NCI-H774 (cell line): ENCODE measurements around the gene ETS1.

ENCODE experiments used
- DNase-seq: peaks from one replicate; lab custom pipeline; 2025; lab: John Stamatoyannopoulos, UW

Gene ETS1

DNA sequence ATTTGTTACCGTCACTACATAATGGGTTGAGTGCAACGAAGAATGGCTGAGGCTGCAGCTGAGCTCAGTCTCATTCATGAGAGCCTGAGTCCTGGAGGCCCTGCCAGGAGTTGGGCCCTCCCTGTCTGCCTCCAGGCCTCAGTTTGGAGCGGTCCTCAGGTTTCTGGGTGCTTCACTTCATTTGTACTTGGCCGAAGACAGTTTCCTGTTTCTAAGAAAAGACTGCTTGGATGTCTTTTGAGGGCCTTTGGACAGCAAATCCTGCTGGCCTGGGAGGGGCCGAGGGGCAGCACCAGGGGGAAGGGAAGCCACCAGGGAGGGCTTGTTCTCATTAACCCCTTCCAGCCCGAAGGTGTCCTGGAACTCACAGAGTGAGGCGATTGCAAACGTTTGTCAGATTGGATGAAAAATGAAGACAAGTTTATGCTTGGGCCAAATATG is 163.1 kb downstream of the ETS1 start:
- DNase-seq = no peak

DNA sequence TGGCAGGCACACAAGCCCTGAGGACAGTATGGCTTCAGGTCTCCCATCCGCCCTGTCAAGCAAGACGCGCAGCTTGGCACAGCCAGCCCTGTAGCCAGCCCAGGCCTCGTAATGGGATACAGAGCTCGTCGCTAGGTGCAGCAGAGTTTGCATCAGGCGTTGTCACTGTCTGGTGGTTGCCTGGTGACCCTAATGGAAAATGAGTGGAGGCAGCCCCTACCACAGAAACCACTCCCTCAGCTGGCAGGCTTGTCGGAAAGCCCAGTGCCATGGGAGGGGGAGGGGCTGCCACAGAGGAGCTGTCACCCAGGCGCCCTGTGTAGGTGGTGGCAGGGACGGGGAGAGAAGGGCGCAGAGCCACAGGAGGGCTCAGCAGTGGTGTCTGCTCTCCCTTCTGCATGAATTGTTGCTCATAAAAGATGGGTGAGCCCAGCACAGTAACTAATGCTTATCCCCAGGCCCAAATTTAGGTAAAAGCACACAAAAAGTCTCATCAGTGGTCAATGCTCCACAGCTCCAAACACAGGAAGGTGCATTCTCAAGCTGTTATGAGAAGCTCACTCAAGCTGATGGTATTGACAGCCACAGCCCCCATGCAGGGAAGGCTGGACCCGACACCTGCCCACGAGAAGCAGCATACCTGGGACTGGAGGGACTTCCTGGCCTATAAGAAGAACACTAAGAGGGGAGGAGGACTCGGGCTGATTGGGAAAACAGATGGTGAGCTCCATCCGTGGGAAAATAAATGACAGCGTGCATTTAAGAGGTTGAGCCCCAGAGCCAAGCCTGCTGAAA is 164.6 kb downstream of the ETS1 start:
- DNase-seq = no peak

DNA sequence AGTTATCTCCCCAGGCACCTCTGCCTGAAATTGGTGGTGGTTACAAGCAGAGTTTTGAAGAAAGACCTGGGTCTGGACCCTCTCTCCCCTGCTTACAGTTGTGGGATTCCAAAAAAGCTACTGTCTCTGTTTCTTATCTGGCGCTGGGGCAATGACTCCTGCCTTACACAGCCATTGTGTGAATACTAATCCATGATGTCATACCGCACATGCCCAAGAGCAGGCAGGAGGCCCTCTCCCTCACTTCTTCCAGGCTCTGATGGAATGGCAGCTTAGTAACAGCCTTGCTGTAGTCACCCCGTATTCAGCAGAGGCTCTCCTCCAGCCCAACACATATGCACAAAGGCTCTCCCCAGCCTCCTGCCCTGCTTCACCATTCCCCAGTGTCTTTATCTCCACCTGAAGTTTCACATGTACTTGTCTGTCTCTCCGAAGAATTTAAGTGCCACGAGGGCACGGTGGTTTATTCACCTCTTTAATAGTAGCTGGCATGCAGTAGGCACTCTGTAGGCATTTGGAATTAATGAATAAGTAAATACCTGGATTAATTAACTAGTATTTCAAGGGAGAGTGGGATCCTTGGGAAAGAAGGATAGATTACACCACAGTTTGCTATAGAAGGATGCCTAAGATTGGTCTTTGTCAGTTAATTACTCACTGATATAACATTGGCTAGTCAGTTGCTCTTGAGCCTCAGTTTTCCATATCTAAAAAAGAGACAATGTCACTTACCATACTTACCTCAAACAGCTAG is 165.6 kb downstream of the ETS1 start:
- no peak for DNase-seq

DNA sequence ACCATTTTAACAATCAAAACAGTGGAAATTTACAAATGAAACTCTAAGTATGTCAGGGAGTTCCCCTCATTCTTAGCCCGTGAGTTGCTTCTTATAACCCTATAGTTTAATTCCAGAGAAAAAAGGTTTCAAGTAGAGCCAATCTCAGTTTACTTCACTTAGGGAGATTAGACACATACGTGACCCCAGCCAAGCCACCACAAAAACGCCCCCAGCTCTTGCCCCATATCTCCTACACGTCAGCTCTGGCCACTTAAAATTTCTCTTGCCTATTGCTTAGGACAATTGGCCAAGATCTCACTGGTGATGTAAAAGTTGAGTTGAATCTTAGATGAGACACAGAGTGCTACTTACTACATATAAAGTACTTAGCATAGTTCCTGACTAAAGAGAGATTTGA is 166.4 kb downstream of the ETS1 start:
- DNase-seq = no peak

DNA sequence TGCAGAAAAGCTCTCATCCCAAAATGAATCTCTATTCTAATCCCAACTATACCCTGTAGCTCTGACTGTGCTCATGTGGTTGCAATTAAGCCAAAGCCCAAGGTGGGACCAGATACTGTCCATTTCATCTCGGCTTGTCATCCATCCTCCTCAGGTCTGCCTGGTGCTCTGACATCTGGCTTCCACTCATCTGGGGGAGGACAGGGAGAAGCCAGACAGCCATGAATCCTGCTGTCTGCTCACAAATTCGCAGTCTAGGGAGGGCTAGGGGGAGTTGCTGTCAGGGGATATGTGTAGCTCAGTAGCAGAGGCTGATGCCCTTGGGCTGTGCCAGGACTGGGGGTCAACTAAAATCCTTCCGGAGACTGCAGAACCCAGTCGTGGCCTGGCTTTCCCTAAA is 167.1 kb downstream of the ETS1 start:
- DNase-seq = no peak

DNA sequence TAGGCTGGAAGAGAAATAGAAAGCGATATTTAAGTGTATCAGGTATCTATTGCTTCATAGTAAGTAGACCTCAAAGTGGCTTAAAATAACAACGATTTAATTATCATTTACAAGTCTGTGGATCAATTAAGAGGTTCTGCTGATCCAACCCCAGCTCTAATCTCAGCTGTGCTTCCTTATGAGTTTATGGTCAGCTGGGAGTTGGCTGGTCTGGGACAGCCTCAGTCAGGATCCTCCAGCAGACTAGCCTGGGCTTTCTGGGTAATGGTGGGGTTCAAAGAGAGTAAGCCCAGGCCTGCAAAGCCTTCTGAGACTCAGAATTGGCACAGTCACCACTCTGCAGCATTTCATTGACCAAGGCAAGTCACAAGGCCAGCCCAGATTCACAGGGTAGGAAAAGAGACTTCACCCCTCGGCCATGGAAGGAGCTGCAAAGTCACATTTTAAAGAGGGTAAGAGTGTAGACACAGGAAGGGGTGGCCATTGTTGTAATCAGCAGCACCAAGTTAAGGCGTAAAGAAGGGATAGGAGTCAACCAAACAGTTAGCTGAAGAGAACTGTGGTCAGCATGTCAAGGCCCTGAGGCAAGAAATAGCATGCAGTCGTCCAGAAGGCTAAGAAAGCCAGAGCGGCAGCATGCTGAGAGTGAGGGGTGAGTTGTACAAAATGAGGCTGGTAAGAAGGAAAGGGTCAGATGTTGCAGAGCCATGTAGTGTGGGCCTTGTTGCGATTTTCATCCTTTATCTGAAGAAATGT is 168.2 kb downstream of the ETS1 start:
- DNase-seq = no peak

DNA sequence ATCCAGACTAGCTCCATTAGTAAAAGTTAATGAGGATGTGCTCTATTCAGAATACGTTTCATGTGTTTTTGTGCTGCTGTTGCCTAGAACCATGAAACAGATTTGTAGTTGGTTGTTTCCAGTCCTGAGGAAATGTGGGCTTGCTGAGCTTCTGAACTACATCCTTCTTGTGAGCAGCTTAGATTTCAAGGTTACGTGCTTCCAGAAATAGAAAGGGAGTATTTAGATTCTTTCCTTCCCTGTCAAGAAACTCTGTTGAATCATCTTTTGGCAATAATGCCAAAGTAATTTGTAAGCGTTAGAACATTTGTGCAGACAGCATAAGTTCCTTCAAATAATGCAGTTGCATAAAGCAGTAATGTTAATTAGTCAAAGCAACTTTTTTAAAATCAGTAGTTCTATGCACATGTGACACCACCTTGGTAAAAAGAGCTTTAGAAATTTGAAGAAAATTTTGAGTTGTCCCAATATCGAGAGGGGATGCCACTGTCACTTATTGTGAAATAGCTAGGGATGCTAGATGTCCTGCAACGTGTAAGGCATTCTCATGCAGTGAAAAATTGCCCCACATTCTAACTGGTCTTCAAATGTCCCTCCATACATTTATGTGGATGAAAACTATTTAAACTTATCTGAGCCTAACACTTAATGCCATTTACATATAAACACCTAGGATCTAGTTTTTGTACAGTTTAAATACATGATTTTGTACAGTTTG is 169.6 kb downstream of the ETS1 start:
- no peak for DNase-seq

DNA sequence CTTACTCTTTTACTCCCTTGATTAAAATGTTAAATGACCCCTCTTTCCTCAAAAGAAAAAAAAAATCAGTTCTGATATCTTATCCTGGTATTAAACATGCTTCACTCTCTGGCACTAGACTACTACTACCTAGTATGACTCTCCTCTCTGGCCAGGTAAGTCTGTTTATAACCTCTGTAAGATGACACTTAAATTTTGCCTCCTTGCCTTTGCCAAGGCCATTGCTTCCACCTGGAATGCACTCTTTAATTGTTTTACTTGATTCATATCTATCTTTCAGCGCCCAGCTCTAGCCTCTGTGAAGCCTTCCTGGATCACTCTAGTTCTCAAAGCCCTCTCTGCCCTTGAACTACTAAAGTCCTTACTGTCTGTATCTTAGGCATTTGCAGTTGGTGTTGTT is 170.4 kb downstream of the ETS1 start:
- DNase-seq = no peak

DNA sequence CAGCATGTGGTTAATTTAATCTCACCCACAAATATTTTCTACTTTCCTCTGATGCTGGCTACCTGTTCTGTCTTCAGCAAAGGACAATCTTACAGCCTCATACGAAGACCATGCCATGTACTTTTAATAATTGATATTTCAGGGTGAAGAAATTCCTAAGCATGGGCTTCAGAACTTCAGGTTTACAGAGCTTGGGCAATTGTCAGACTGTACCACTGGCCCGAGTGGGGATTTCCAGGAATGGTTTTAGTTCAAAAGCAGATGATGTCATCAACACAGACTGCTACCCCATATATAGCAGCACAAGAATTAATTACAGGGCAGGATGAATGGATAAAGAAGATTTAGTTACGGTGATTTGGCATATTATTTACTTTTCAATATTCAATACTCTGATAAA is 171.8 kb downstream of the ETS1 start:
- no peak for DNase-seq

DNA sequence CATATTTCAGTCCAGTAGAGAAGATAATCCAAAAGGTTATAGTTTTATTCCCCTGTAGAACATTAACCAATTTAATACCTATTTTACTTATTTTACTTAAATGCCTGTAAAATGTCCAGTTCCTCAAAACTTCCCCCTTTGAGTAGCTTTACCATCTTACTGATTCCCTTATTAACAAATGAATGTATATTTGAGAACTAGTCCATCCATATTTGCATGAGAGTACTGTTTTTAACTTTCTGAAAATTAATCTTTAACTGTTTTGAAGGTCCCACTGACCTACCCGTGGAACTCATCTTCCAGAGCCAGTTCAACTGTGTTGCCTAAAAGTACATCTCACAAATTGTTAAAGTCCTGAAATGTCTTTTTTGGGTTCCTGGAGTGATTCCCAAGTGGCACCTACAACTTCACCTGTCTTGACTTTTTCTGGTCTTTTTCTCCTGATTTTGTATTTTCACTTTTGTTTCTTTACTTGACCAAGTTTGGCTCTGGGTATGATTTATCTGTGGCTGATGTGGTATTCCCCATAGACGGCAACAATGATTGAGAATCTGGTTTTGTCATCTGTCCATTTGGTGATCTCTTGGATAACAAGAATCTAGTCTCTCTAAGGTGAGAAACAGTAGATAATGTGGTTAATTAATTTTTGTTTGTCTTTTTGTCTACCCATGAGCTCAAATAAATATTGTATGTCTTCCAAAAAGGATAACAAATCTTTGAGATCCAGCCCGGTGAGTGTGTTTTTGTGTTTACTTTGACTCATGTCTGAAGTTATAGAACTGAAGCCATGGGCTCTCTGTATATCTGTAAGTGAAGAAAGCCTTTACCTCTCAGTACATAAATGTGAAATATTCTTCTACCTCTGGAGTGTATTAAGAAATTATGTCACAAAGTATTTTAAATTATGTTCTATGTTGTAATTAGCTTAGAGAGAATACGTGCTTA is 174.2 kb downstream of the ETS1 start:
- no peak for DNase-seq

DNA sequence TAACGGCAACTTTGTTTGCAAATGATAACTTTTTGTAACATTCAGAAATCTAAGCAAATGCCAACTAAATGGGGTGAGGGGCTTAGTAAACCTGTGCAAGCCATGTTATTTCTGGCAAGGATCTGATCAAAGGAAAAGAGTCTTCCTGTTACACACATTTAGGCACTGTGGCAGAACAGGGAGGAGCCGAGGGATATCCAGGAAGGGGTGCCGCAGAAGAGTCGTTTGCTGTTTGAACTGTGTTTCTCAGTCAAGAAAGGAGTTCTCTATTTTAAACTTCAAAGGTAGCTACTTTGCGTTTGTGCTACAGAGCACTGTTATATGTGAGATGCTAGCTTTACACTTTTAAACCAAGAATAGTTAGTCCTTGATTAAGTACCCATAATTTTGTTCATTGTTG is 175.5 kb downstream of the ETS1 start:
- DNase-seq = no peak

DNA sequence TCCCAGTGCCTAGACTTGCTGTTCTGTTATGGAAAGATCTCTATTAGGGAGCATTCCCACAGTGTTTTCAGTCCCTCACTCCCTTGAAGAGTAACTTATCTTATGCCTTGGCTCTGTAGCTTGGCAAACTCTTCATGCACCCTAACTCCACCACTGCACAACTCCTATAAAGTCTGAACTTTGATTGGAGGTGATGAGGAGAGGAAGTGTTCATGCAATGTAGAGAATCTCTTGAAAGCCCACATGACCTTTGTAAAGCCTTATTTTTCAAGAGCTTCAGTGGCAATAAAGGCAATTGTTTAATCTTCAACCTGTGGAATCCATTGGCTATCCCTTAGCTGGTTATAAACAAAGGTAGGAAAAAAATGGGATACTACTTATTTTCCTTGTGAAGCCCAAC is 176.2 kb downstream of the ETS1 start:
- no peak for DNase-seq

DNA sequence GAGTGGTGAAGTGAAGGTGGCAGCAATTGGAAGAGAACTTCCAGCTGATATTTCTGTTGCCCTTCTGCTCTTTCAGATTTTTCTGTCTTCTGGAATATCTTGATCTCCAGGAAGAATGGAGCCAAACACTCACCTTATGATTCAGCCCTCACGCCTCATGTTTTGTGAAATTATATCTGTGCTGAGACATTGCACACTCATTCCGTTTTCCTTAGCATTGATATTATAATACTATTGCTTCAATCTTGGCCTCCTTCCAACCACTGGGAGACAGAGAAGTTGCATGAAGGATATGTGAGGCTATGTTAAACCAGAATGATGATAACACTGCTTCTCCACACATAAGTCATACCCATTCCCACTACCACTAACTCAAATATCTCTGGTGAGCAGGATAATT is 177.9 kb downstream of the ETS1 start:
- no peak for DNase-seq
